Type B pancreatic cell (in vitro differentiated cells): ENCODE data around the gene LBR. TPM values are rescaled to one million over a fixed set of nuclear protein-coding genes. Genes with fewer than 3 reads are reported as not detected.

Source experiments
- DNase-seq: peaks from one replicate; pipeline ENCODE4 v3.0.0; 2021; ENCODE audit warnings: mixed read lengths; ENCODE audit not compliant: unreplicated experiment; ENCODE audit errors: extremely low spot score
- H3K27ac Mint-ChIP-seq: 2 replicates; pipeline ENCODE4 v1.8.0; 2021; ENCODE audit warnings: mild to moderate bottlenecking, mixed read lengths
- H3K27me3 Mint-ChIP-seq: 2 replicates; pipeline ENCODE4 v1.8.0; 2021; ENCODE audit warnings: mixed read lengths
- H3K36me3 Mint-ChIP-seq: 2 replicates; pipeline ENCODE4 v1.8.0; 2021; ENCODE audit warnings: mixed read lengths
- H3K4me1 Mint-ChIP-seq: one replicate; pipeline ENCODE4 v1.8.0; 2021; ENCODE audit warnings: mixed read lengths; ENCODE audit not compliant: unreplicated experiment
- H3K4me3 Mint-ChIP-seq: 2 replicates; pipeline ENCODE4 v1.8.0; 2021; ENCODE audit warnings: mild to moderate bottlenecking, mixed read lengths
- H3K9me3 Mint-ChIP-seq: 2 replicates; pipeline ENCODE4 v1.8.0; 2021; ENCODE audit warnings: mixed read lengths
- total RNA-seq: library from RNA; stranded (reverse); gene quantifications from 2 replicates; pipeline ENCODE4 v1.2.1, GENCODE V29; 2021; ENCODE audit warnings: low replicate concordance
- TF ChIP-seq, protein P1 (sequence below): fragments of 200-600 bp; sonication (generic); conservative IDR thresholded peaks from 2 replicates; pipeline ENCODE4 v1.5.0; 2021; ENCODE audit warnings: antibody characterized with exemption, mild to moderate bottlenecking

The LBR gene
- total RNA-seq, 1 donor from 2014 or later, result 94.6 TPM

GRCh38 chr1:225460737-225461532 lies 33.1 kb upstream of the LBR start:
- Mint-ChIP-seq H3K4me1 (peaks cover 33% of the 10 kb centered on the region), H3K27ac (no peak overlapping the region), H3K4me3 (no peak overlapping the region), H3K36me3 (no peaks in the 10 kb centered on the region), H3K27me3 (peaks cover 2% of the 10 kb centered on the region), H3K9me3 (peaks cover 4% of the 10 kb centered on the region)
- TF ChIP-seq, protein P1, sequence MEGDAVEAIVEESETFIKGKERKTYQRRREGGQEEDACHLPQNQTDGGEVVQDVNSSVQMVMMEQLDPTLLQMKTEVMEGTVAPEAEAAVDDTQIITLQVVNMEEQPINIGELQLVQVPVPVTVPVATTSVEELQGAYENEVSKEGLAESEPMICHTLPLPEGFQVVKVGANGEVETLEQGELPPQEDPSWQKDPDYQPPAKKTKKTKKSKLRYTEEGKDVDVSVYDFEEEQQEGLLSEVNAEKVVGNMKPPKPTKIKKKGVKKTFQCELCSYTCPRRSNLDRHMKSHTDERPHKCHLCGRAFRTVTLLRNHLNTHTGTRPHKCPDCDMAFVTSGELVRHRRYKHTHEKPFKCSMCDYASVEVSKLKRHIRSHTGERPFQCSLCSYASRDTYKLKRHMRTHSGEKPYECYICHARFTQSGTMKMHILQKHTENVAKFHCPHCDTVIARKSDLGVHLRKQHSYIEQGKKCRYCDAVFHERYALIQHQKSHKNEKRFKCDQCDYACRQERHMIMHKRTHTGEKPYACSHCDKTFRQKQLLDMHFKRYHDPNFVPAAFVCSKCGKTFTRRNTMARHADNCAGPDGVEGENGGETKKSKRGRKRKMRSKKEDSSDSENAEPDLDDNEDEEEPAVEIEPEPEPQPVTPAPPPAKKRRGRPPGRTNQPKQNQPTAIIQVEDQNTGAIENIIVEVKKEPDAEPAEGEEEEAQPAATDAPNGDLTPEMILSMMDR, result no peak
- DNase-seq, result no peak

GRCh38 chr1:225460021-225460736 lies 32.3 kb upstream of the LBR start:
- H3K27ac Mint-ChIP-seq, result no peak overlapping the region
- H3K27me3 Mint-ChIP-seq, result peaks cover 2% of the 10 kb centered on the region
- no peak for DNase-seq
- H3K4me1 Mint-ChIP-seq, result peaks cover 28% of the 10 kb centered on the region
- no peaks in the 10 kb centered on the region for H3K36me3 Mint-ChIP-seq
- H3K9me3 Mint-ChIP-seq, result peaks cover 4% of the 10 kb centered on the region
- TF ChIP-seq, protein P1, result no peak
- no peak overlapping the region for H3K4me3 Mint-ChIP-seq

- H3K27ac Mint-ChIP-seq, result no peak overlapping the region
- H3K9me3 Mint-ChIP-seq, result peaks cover 4% of the 10 kb centered on the region
- H3K4me3 Mint-ChIP-seq, result no peak overlapping the region
- H3K36me3 Mint-ChIP-seq, result no peaks in the 10 kb centered on the region
- H3K27me3 Mint-ChIP-seq, result peaks cover 2% of the 10 kb centered on the region
- peaks cover 20% of the 10 kb centered on the region for H3K4me1 Mint-ChIP-seq
- no peak for DNase-seq
- TF ChIP-seq, protein P1, result no peak
These were observed 30.4 kb upstream of the LBR start for GRCh38 chr1:225458222-225458631.

GRCh38 chr1:225454733-225455132 lies 26.9 kb upstream of the LBR start:
- Mint-ChIP-seq H3K27me3 (peaks cover 2% of the 10 kb centered on the region), H3K4me1 (peaks cover 5% of the 10 kb centered on the region), H3K4me3 (no peak overlapping the region), H3K36me3 (no peaks in the 10 kb centered on the region), H3K9me3 (peaks cover 4% of the 10 kb centered on the region), H3K27ac (peak overlapping the region; percentile 76)
- TF ChIP-seq, protein P1, result no peak
- no peak for DNase-seq

DNA sequence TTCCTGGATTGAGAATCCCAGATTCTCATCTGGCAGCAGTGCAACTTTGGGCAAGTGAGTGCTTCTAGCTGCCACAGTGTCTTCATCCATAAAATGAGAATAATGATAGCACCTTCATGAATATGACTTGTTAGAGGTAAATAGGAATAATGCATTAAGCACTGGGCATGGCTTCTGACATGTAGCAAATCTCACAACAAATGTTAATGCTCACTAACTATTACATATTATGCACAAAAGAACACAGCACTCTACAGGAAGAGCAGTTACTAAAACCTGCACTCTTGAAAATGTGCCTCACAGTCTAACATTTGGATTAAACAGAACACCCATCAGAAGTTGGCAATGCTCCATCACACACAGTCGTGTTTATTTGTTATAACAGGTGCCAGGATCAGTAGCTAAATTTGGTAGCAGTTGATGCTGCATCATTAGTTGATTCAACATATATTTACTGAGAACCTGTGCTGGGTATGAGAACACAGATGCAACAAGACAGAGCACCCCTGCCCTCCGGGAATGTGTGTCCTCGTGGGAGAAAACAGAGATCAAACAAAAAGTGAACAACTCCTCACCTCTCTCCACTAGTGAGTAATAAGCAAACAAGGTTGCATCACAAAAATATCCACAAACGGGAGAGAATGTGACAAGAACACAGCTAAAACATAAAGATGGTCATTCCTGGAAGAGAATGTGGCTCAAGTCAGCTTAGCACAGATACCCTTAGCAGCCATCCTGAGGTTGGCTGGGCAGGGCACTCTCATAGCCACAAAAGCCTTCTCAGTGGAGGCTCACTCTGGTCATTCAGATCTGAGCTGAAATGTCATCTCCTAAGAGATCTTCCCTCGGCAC lies 26.2 kb upstream of the LBR start:
- H3K27me3 Mint-ChIP-seq, result no peaks in the 10 kb centered on the region
- H3K9me3 Mint-ChIP-seq, result peaks cover 4% of the 10 kb centered on the region
- TF ChIP-seq, protein P1, result no peak
- DNase-seq, result no peak
- H3K4me3 Mint-ChIP-seq, result no peak overlapping the region
- peak overlapping the region; percentile 76 for H3K27ac Mint-ChIP-seq
- H3K4me1 Mint-ChIP-seq, result peaks cover 5% of the 10 kb centered on the region
- H3K36me3 Mint-ChIP-seq, result no peaks in the 10 kb centered on the region
